ENCODE results near the gene ELP5.

ELP5 gene

GRCh38 chr17:7249214-7249613 is 2.8 kb upstream of the ELP5 start:
- H3K4me3 ChIP-seq (ENCODE audit: low read length), result no peak overlapping the region
- no peak for DNase-seq (ENCODE audit: low read depth, low spot score)

GRCh38 chr17:7249830-7250229 is 2.2 kb upstream of the ELP5 start:
- peak overlapping the region; percentile 97 for H3K4me3 ChIP-seq (ENCODE audit: low read length)
- DNase-seq (ENCODE audit: low read depth, low spot score), result no peak

GRCh38 chr17:7250695-7251627 is 1.1 kb upstream of the ELP5 start:
- DNase-seq (ENCODE audit: low read depth, low spot score), result no peak
- peak overlapping the region; percentile 97 for H3K4me3 ChIP-seq (ENCODE audit: low read length)

- H3K4me3 ChIP-seq (ENCODE audit: low read length), result peak within 1 kb of the TSS; percentile 97
- peak; percentile 100 for DNase-seq (ENCODE audit: low read depth, low spot score)
Observed at GRCh38 chr17:7251661-7252175, 297 bp upstream of the ELP5 start, which contains the start of gene CTDNEP1. CTDNEP1 (minus strand) TSS chr17:7251734; CDS start chr17:7251296, 438 bp downstream.

- no peak for DNase-seq (ENCODE audit: low read depth, low spot score)
- H3K4me3 ChIP-seq (ENCODE audit: low read length), result peak overlapping the region; percentile 97
Observed at GRCh38 chr17:7253082-7253481, 1.1 kb downstream of the ELP5 start.

GRCh38 chr17:7254511-7254910 is 2.5 kb downstream of the ELP5 start:
- H3K4me3 ChIP-seq (ENCODE audit: low read length), result no peak overlapping the region
- no peak for DNase-seq (ENCODE audit: low read depth, low spot score)

- no peak overlapping the region for H3K4me3 ChIP-seq (ENCODE audit: low read length)
- DNase-seq (ENCODE audit: low read depth, low spot score), result no peak
Observed at GRCh38 chr17:7256766-7257456, 4.9 kb downstream of the ELP5 start.

GRCh38 chr17:7258731-7259554 is 6.9 kb downstream of the ELP5 start:
- DNase-seq (ENCODE audit: low read depth, low spot score), result no peak

GRCh38 chr17:7259555-7259889 is 7.5 kb downstream of the ELP5 start:
- H3K4me3 ChIP-seq (ENCODE audit: low read length), result no peak overlapping the region
- DNase-seq (ENCODE audit: low read depth, low spot score), result no peak

More at GRCh38 chr17:7258731-7259554, 6.9 kb downstream of the ELP5 start:
- no peak overlapping the region for H3K4me3 ChIP-seq (ENCODE audit: low read length)

GRCh38 chr17:7260151-7260550 is 8.1 kb downstream of the ELP5 start:
- DNase-seq (ENCODE audit: low read depth, low spot score), result no peak

GRCh38 chr17:7260651-7261378 is 8.8 kb downstream of the ELP5 start:
- H3K4me3 ChIP-seq (ENCODE audit: low read length), result no peak overlapping the region
- DNase-seq (ENCODE audit: low read depth, low spot score), result no peak

More at GRCh38 chr17:7260151-7260550, 8.1 kb downstream of the ELP5 start:
- no peak overlapping the region for H3K4me3 ChIP-seq (ENCODE audit: low read length)

- no peak overlapping the region for H3K4me3 ChIP-seq (ENCODE audit: low read length)
- no peak for DNase-seq (ENCODE audit: low read depth, low spot score)
Observed at GRCh38 chr17:7261379-7262191, 9.6 kb downstream of the ELP5 start.

- no peak for DNase-seq (ENCODE audit: low read depth, low spot score)
- no peak within 1 kb of the TSS for H3K4me3 ChIP-seq (ENCODE audit: low read length)
Observed at GRCh38 chr17:7262192-7262934, 10.3 kb downstream of the ELP5 start, which contains the start of gene CLDN7. CLDN7 (minus strand) TSS chr17:7262478; CDS start chr17:7262043, 435 bp downstream.

- no peak overlapping the region for H3K4me3 ChIP-seq (ENCODE audit: low read length)
- no peak for DNase-seq (ENCODE audit: low read depth, low spot score)
Observed at GRCh38 chr17:7262935-7263800, 11.2 kb downstream of the ELP5 start.

- no peak overlapping the region for H3K4me3 ChIP-seq (ENCODE audit: low read length)
- DNase-seq (ENCODE audit: low read depth, low spot score), result no peak
Observed at GRCh38 chr17:7263801-7264078, 11.7 kb downstream of the ELP5 start.

GRCh38 chr17:7266784-7267183 is 14.8 kb downstream of the ELP5 start:
- no peak overlapping the region for H3K4me3 ChIP-seq (ENCODE audit: low read length)
- no peak for DNase-seq (ENCODE audit: low read depth, low spot score)
